ENCODE results near the gene PRKCA.

- TF ChIP-seq CTCF (IDR thresholded peaks at IDR 0.05; ENCODE audit: low read depth, low read length, missing input control): no peak
- no peak for TF ChIP-seq GABPA (IDR thresholded peaks at IDR 0.05 in 1 of 2, conservative IDR thresholded peaks at IDR 0.05 in 1 of 2)
- no peak for TF ChIP-seq YY1 (IDR thresholded peaks at IDR 0.05)
Observed at GRCh38 chr17:66271512-66271911, 30.9 kb upstream of the PRKCA start.

Data from liver (tissue), 3 donors.